ENCODE measurements around the gene INHA.

Gene INHA, protein sequence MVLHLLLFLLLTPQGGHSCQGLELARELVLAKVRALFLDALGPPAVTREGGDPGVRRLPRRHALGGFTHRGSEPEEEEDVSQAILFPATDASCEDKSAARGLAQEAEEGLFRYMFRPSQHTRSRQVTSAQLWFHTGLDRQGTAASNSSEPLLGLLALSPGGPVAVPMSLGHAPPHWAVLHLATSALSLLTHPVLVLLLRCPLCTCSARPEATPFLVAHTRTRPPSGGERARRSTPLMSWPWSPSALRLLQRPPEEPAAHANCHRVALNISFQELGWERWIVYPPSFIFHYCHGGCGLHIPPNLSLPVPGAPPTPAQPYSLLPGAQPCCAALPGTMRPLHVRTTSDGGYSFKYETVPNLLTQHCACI

DNA sequence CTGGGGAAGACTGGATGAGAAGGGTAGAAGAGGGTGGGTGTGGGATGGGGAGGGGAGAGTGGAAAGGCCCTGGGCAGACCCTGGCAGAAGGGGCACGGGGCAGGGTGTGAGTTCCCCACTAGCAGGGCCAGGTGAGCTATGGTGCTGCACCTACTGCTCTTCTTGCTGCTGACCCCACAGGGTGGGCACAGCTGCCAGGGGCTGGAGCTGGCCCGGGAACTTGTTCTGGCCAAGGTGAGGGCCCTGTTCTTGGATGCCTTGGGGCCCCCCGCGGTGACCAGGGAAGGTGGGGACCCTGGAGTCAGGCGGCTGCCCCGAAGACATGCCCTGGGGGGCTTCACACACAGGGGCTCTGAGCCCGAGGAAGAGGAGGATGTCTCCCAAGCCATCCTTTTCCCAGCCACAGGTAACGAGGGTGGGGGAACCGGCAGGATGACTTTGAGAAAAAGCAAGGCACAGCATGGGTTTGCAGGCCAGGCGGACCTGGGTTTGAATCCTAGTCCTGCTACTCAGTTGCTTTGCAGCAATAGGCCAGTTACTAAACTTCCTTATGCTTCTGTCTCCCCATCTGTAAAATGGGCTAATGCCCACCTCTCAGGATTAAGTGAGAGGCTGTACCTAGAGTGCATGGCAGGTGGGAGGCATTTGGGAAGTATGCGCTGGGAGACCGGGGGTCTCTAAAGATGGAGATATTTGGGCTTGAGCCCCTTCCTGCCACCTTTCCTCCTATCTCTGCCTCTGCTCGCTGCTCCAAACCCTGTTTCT lies at the start of gene INHA:
Gene INHA (plus strand): TSS at position 74 of the 765 bp plus-strand sequence. CDS start 65 bp downstream, at position 139.
- Histone ChIP-seq H3K27ac (no peak within 1 kb of the TSS), H3K36me3 (replicated peaks) (no peaks in the 10 kb centered on the region), H3K4me3 (ENCODE audit: low read depth, low read length) (peak within 1 kb of the TSS; percentile 66), H3K27me3 (replicated peaks) (no peaks in the 10 kb centered on the region)
- no peak for DNase-seq
- in situ Hi-C loops (cut with HindIII; ENCODE audit: low pct_ligation_motif_present, low sequenced_read_pairs), result no loop called here
- TF ChIP-seq CTCF (IDR thresholded peaks at IDR 0.05; ENCODE audit: low read depth, low read length, missing control alignments), result no peak

GRCh38 chr2:219523031-219523671 lies 49.0 kb upstream of the INHA start:
- Histone ChIP-seq H3K27ac (no peak overlapping the region), H3K4me3 (ENCODE audit: low read depth, low read length) (peak overlapping the region; percentile 17), H3K27me3 (replicated peaks) (peaks cover 7% of the 10 kb centered on the region), H3K36me3 (replicated peaks) (no peaks in the 10 kb centered on the region)
- TF ChIP-seq CTCF (IDR thresholded peaks at IDR 0.05; ENCODE audit: low read depth, low read length, missing control alignments), result peak; percentile 30
- in situ Hi-C loops (cut with HindIII; ENCODE audit: low pct_ligation_motif_present, low sequenced_read_pairs), result no loop called here
- no peak for DNase-seq

GRCh38 chr2:219524817-219525216 lies 47.3 kb upstream of the INHA start:
- no peak for TF ChIP-seq CTCF (IDR thresholded peaks at IDR 0.05; ENCODE audit: low read depth, low read length, missing control alignments)
- no peak overlapping the region for H3K4me3 ChIP-seq (ENCODE audit: low read depth, low read length)
- DNase-seq, result no peak
- no peak overlapping the region for H3K27ac ChIP-seq
- in situ Hi-C loops (cut with HindIII; ENCODE audit: low pct_ligation_motif_present, low sequenced_read_pairs), result no loop called here
- no peaks in the 10 kb centered on the region for H3K36me3 ChIP-seq (replicated peaks)
- peaks cover 22% of the 10 kb centered on the region for H3K27me3 ChIP-seq (replicated peaks)

GRCh38 chr2:219525533-219526232 lies 46.4 kb upstream of the INHA start:
- H3K4me3 ChIP-seq (ENCODE audit: low read depth, low read length), result no peak overlapping the region
- H3K27me3 ChIP-seq (replicated peaks), result peaks cover 24% of the 10 kb centered on the region
- DNase-seq, result no peak
- in situ Hi-C loops (cut with HindIII; ENCODE audit: low pct_ligation_motif_present, low sequenced_read_pairs), result no loop called here
- H3K27ac ChIP-seq, result no peak overlapping the region
- TF ChIP-seq CTCF (IDR thresholded peaks at IDR 0.05; ENCODE audit: low read depth, low read length, missing control alignments), result no peak
- H3K36me3 ChIP-seq (replicated peaks), result no peaks in the 10 kb centered on the region

GRCh38 chr2:219526320-219527075 lies 45.6 kb upstream of the INHA start:
- no peak overlapping the region for H3K27ac ChIP-seq
- H3K4me3 ChIP-seq (ENCODE audit: low read depth, low read length), result no peak overlapping the region
- no peaks in the 10 kb centered on the region for H3K36me3 ChIP-seq (replicated peaks)
- peaks cover 24% of the 10 kb centered on the region for H3K27me3 ChIP-seq (replicated peaks)
- TF ChIP-seq CTCF (IDR thresholded peaks at IDR 0.05; ENCODE audit: low read depth, low read length, missing control alignments), result no peak
- no peak for DNase-seq
- in situ Hi-C loops (cut with HindIII; ENCODE audit: low pct_ligation_motif_present, low sequenced_read_pairs), result no loop called here
